HCT116 (cell line): ENCODE measurements around the gene MCM9. TPM values are rescaled to one million over a fixed set of nuclear protein-coding genes. Genes with fewer than 3 reads are reported as not detected.

Experiments
- ATAC-seq: fragments of 200-7000 bp; cut with Tn5 transposase; 2 replicates; pipeline ENCODE4 v1.9.1; 2020; ENCODE audit warnings: mild to moderate bottlenecking, moderate library complexity
- BruUV-seq: library from RNA; stranded (reverse); fragments of 400-500 nt; replicated peaks from 2 replicates; lab custom pipeline; 2021; lab: Mats Ljungman, UMichigan
- CTCF ChIA-PET: fragments of 300-600 bp; sonication (Branson Sonifier 250); formaldehyde crosslinking; loops from one replicate; lab custom pipeline; 2021; ENCODE audit warnings: antibody characterized with exemption; lab: Charles Lee
- POLR2A ChIA-PET: fragments of 300-600, 350-600 bp; sonication (Branson Sonifier 250); formaldehyde crosslinking; loops from one replicate; lab custom pipeline; 2021; ENCODE audit warnings: antibody characterized with exemption; lab: Charles Lee
- RAD21 ChIA-PET, 2 experiments: fragments of 300-600 bp; sonication (Branson Sonifier 250); formaldehyde crosslinking; loops; one replicate each; lab custom pipeline; 2023; ENCODE audit warnings: low total read pairs in 2 of 2; ENCODE audit not compliant: uncharacterized antibody in 2 of 2, unreplicated experiment in 2 of 2, low non-redundant PET in 1 of 2; lab: Charles Lee
- DNase-seq: peaks from one replicate; pipeline ENCODE4 v3.0.0-alpha.2; 2010; ENCODE audit warnings: low read depth, low spot score
- H2AFZ ChIP-seq: fragments of 200-600 bp; shearing (Covaris generic), sonication (generic); 2 replicates; pipeline ENCODE4 v1.6.1; 2017; ENCODE audit warnings: low read depth, mixed run types, mixed read lengths, antibody characterized with exemption, low read length; ENCODE audit not compliant: poor library complexity, severe bottlenecking
- H3K27ac ChIP-seq: 2 replicates; pipeline ENCODE4 v1.5.1; 2012; ENCODE audit warnings: low read depth, low read length
- H3K27me3 ChIP-seq: fragments of 200-600 bp; sonication (generic); 2 replicates; pipeline ENCODE4 v1.6.1; 2016; ENCODE audit warnings: mixed run types, low read length, mixed read lengths; ENCODE audit not compliant: insufficient read depth
- H3K36me3 ChIP-seq, 2 experiments: fragments of 200-500 bp in 1 of 2; fragments of 200-600 bp in 1 of 2; sonication (Bioruptor generic) in 1 of 2; sonication (generic) in 1 of 2; 2 replicates each; pipeline versions ENCODE4 v1.5.1 to v1.6.1; 2014 to 2016; ENCODE audit warnings: low read length in 2 of 2, inconsistent platforms in 1 of 2, mixed read lengths in 1 of 2, mixed run types in 1 of 2; ENCODE audit not compliant: insufficient read depth in 2 of 2, control insufficient read depth in 1 of 2
- H3K4me1 ChIP-seq, 2 experiments: fragments of 200-600 bp in 1 of 2; sonication (generic) in 1 of 2; 2 replicates each; pipeline versions ENCODE4 v1.5.1 to v1.6.1; 2012 to 2017; ENCODE audit warnings: low read length in 2 of 2, inconsistent platforms in 1 of 2, mild to moderate bottlenecking in 1 of 2, mixed read lengths in 1 of 2, mixed run types in 1 of 2, moderate library complexity in 1 of 2; ENCODE audit not compliant: insufficient read depth in 2 of 2, control insufficient read depth in 1 of 2
- H3K4me2 ChIP-seq: fragments of 200-600 bp; sonication (generic); 2 replicates; pipeline ENCODE4 v1.6.1; 2017; ENCODE audit warnings: mixed run types, low read length, mixed read lengths
- H3K4me3 ChIP-seq, 2 experiments: fragments of 200-600 bp in 1 of 2; sonication (generic) in 1 of 2; replicated peaks in 1 of 2; 2 replicates each; pipeline ENCODE4 v1.5.1; 2011 to 2016; ENCODE audit warnings: low read length in 2 of 2, control low read depth in 1 of 2, low read depth in 1 of 2, mild to moderate bottlenecking in 1 of 2, mixed read lengths in 1 of 2, mixed run types in 1 of 2
- H3K79me2 ChIP-seq: fragments of 200-600 bp; sonication (generic); 2 replicates; pipeline ENCODE4 v1.6.1; 2017; ENCODE audit warnings: mild to moderate bottlenecking, mixed run types, low read length, moderate library complexity, mixed read lengths; ENCODE audit not compliant: insufficient read depth
- H3K9ac ChIP-seq: fragments of 200-600 bp; sonication (generic); 2 replicates; pipeline ENCODE4 v1.6.1; 2016; ENCODE audit warnings: low read length, mixed read lengths
- H3K9me2 ChIP-seq: fragments of 200-600 bp; sonication (generic), shearing (Covaris generic); 2 replicates; pipeline ENCODE4 v1.6.1; 2017; ENCODE audit warnings: mixed run types, mild to moderate bottlenecking, moderate library complexity; ENCODE audit not compliant: insufficient read depth
- H3K9me3 ChIP-seq, 2 experiments: fragments of 200-500 bp in 1 of 2; fragments of 200-600 bp in 1 of 2; sonication (Bioruptor generic) in 1 of 2; sonication (generic) in 1 of 2; 2 replicates each; pipeline ENCODE4 v1.6.1; 2014 to 2017; ENCODE audit warnings: low read length in 2 of 2, mixed read lengths in 2 of 2, inconsistent platforms in 1 of 2, low read depth in 1 of 2, mild to moderate bottlenecking in 1 of 2, mixed run types in 1 of 2, moderate library complexity in 1 of 2; ENCODE audit not compliant: control insufficient read depth in 1 of 2, insufficient read depth in 1 of 2
- H4K20me1 ChIP-seq: fragments of 200-600 bp; sonication (generic), shearing (Covaris generic); 2 replicates; pipeline ENCODE4 v1.6.1; 2017; ENCODE audit warnings: mixed run types, mild to moderate bottlenecking, moderate library complexity; ENCODE audit not compliant: insufficient read depth
- MAX ChIP-seq: IDR thresholded peaks from 2 replicates; pipeline ENCODE4 v1.6.1; 2012
- RAD21 ChIP-seq: IDR thresholded peaks from 2 replicates; pipeline ENCODE4 v1.6.1; 2012; ENCODE audit warnings: low read depth, mild to moderate bottlenecking
- SP1 ChIP-seq: IDR thresholded peaks from 2 replicates; pipeline ENCODE4 v1.6.1; 2012; ENCODE audit warnings: low read depth
- SRF ChIP-seq: IDR thresholded peaks from 2 replicates; pipeline ENCODE4 v1.6.1; 2012; ENCODE audit warnings: low read depth
- ZFX ChIP-seq: fragments of 450-650 bp; IDR thresholded peaks from 2 replicates; pipeline ENCODE4 v1.6.1; 2017
- intact Hi-C: fragments of 100-400 bp; cut with micrococcal nuclease; formaldehyde crosslinking; loops from 2 replicates; pipeline ENCODE4 v1.10.0; 2022
- total RNA-seq: library from RNA; stranded (reverse); gene quantifications from one replicate; pipeline ENCODE4 v1.2.1, GENCODE V29; 2021; ENCODE audit not compliant: unreplicated experiment
- TF ChIP-seq, protein P1 (sequence below), 3 experiments: fragments of 200-600 bp in 1 of 3; sonication (generic) in 1 of 3; IDR thresholded peaks in 2 of 3; conservative IDR thresholded peaks in 1 of 3; 2 replicates each; pipeline ENCODE4 v1.5.1; 2012 to 2017; ENCODE audit warnings: low read depth in 2 of 3, low read length in 2 of 3, antibody characterized with exemption in 1 of 3, borderline replicate concordance in 1 of 3, control low read depth in 1 of 3, mild to moderate bottlenecking in 1 of 3, mixed read lengths in 1 of 3, mixed run types in 1 of 3, moderate library complexity in 1 of 3; ENCODE audit not compliant: insufficient read depth in 1 of 3

Gene MCM9
- total RNA-seq, 1 experiment from 2014 or later, result 13.6 TPM

GRCh38 chr6:118810420-118811027 lies 124.4 kb downstream of the MCM9 start:
- Histone ChIP-seq H4K20me1 (no peaks in the 10 kb centered on the region), H3K9me2 (no peaks in the 10 kb centered on the region), H3K4me3 (no peak overlapping the region), H3K79me2 (no peaks in the 10 kb centered on the region), H2AFZ (no peak overlapping the region), H3K9ac (no peak overlapping the region), H3K9me3 (no peaks in the 10 kb centered on the region), H3K36me3 (no peaks in the 10 kb centered on the region; a peak in 1 of 4 replicates), H3K4me1 (no peaks in the 10 kb centered on the region), H3K27ac (no peak overlapping the region), H3K27me3 (no peaks in the 10 kb centered on the region), H3K4me2 (no peak overlapping the region)
- TF ChIP-seq SRF (no peak), RAD21 (no peak), MAX (no peak), SP1 (no peak), ZFX (no peak)
- TF ChIP-seq, protein P1, sequence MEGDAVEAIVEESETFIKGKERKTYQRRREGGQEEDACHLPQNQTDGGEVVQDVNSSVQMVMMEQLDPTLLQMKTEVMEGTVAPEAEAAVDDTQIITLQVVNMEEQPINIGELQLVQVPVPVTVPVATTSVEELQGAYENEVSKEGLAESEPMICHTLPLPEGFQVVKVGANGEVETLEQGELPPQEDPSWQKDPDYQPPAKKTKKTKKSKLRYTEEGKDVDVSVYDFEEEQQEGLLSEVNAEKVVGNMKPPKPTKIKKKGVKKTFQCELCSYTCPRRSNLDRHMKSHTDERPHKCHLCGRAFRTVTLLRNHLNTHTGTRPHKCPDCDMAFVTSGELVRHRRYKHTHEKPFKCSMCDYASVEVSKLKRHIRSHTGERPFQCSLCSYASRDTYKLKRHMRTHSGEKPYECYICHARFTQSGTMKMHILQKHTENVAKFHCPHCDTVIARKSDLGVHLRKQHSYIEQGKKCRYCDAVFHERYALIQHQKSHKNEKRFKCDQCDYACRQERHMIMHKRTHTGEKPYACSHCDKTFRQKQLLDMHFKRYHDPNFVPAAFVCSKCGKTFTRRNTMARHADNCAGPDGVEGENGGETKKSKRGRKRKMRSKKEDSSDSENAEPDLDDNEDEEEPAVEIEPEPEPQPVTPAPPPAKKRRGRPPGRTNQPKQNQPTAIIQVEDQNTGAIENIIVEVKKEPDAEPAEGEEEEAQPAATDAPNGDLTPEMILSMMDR (IDR thresholded peaks at IDR 0.05 in 2 of 3, conservative IDR thresholded peaks at IDR 0.05 in 1 of 3; ENCODE audit: borderline replicate concordance in 1 of 3, insufficient read depth in 1 of 3, low read depth in 2 of 3, low read length in 2 of 3), result no peak
- RAD21 ChIA-PET, result no interaction called here
- intact Hi-C loops, result no loop called here
- CTCF ChIA-PET, result interaction anchor here (2.0 kb wide), 1 partner anchor 10 kb away, joined by 4 read pairs; no protein-coding TSS in a partner anchor
- no peak for ATAC-seq
- BruUV-seq, result no TSS peak
- POLR2A ChIA-PET, result no interaction called here
- no peak for DNase-seq
